ENCODE data around the gene TMOD2.

GRCh38 chr15:51838270-51838669 lies 86.9 kb downstream of the TMOD2 start:
- TF ChIP-seq POLR2AphosphoS5 (IDR thresholded peaks at IDR 0.05) (no peak), CTCF (IDR thresholded peaks at IDR 0.05) (no peak), EP300 (IDR thresholded peaks at IDR 0.05; ENCODE audit: low read depth) (no peak), POLR2A (IDR thresholded peaks at IDR 0.05) (no peak)

Data from transverse colon (tissue), 4 donors.